HepG2 (cell line): ENCODE measurements around the gene GRB7. TPM values are rescaled to one million over a fixed set of nuclear protein-coding genes. Genes with fewer than 3 reads are reported as not detected.
"Not testable (repeated sequence)": the region's sequence is repeated elsewhere in the genome, so short reads cannot be mapped to it uniquely, and the experiment has no call there.

Experiments used
- ATAC-seq: fragments of 200-7000 bp; cut with Tn5 transposase; 3 replicates; pipeline ENCODE4 v1.9.1; 2020; ENCODE audit warnings: mild to moderate bottlenecking, moderate library complexity
- BruUV-seq: library from RNA; stranded (reverse); fragments of 400-500 nt; replicated peaks from 2 replicates; lab custom pipeline; 2021; lab: Mats Ljungman, UMichigan
- CTCF ChIA-PET: fragments of 300-600 bp; formaldehyde crosslinking; extraction: SDS; loops from one replicate; lab custom pipeline; 2021; ENCODE audit warnings: low total read pairs, inconsistent platforms, low intra/inter-chr PET ratio; lab: Yijun Ruan, JAX
- POLR2A ChIA-PET: fragments of 350-600 bp; sonication (Branson Sonifier 250); formaldehyde crosslinking; loops from one replicate; lab custom pipeline; 2020; ENCODE audit warnings: antibody characterized with exemption, inconsistent platforms; lab: Yijun Ruan, JAX
- DNase-seq: peaks from one replicate; pipeline ENCODE4 v3.0.0-alpha.2; 2015; ENCODE audit warnings: low spot score
- FAIRE-seq: peaks from 3 replicates; lab custom pipeline; 2011; peaks lifted over from hg19 to GRCh38; lab: Jason Lieb, UNC
- H2AFZ ChIP-seq: one replicate; pipeline ENCODE4 v1.6.1; 2011; ENCODE audit warnings: low read length, inconsistent platforms
- H3K27ac ChIP-seq: fragments of 300-600 bp; 3 replicates; pipeline ENCODE4 v1.8.0; 2011; ENCODE audit warnings: mixed run types, mild to moderate bottlenecking, mixed read lengths, low read length, inconsistent platforms; ENCODE audit not compliant: insufficient read depth; ENCODE audit errors: extremely low read length
- H3K27me3 ChIP-seq, 2 experiments: fragments of 200-600 bp in 1 of 2; 2 replicates in 1 of 2; 3 replicates in 1 of 2; pipeline versions ENCODE4 v1.6.0 to v1.8.0; 2011; ENCODE audit warnings: low read length in 2 of 2, mild to moderate bottlenecking in 2 of 2, moderate library complexity in 2 of 2, inconsistent platforms in 1 of 2; ENCODE audit not compliant: insufficient read depth in 2 of 2, control insufficient read depth in 1 of 2
- H3K36me3 ChIP-seq, 2 experiments: fragments of 200-600 bp in 1 of 2; replicated peaks in 1 of 2; 2 replicates in 1 of 2; 3 replicates in 1 of 2; pipeline versions ENCODE4 v1.5.1 to v1.8.0; 2011; ENCODE audit warnings: low read length in 2 of 2, inconsistent platforms in 1 of 2; ENCODE audit not compliant: insufficient read depth in 2 of 2, control insufficient read depth in 1 of 2
- H3K4me1 ChIP-seq: 2 replicates; pipeline ENCODE4 v1.5.1; 2012; ENCODE audit warnings: low read length, inconsistent platforms; ENCODE audit not compliant: insufficient read depth
- H3K4me2 ChIP-seq: 2 replicates; pipeline ENCODE4 v1.6.0; 2011; ENCODE audit warnings: low read depth, low read length, inconsistent platforms
- H3K4me3 ChIP-seq, 3 experiments: fragments of 200-600 bp in 1 of 3; sonication (generic), shearing (Covaris generic) in 1 of 3; replicated peaks in 1 of 3; 2 replicates each; pipeline ENCODE4 v1.5.1; 2011 to 2016; ENCODE audit warnings: low read length in 3 of 3, inconsistent platforms in 2 of 3, low read depth in 2 of 3, mild to moderate bottlenecking in 2 of 3, control low read depth in 1 of 3, mixed read lengths in 1 of 3; ENCODE audit not compliant: insufficient read depth in 1 of 3
- H3K79me2 ChIP-seq: one replicate; pipeline ENCODE4 v1.6.1; 2011; ENCODE audit warnings: low read length, inconsistent platforms; ENCODE audit not compliant: insufficient read depth
- H3K9ac ChIP-seq: 2 replicates; pipeline ENCODE4 v1.6.0; 2011; ENCODE audit warnings: mild to moderate bottlenecking, low read depth, low read length, inconsistent platforms; ENCODE audit not compliant: insufficient read depth
- H3K9me3 ChIP-seq: 2 replicates; pipeline ENCODE4 v1.5.1; 2012; ENCODE audit warnings: mild to moderate bottlenecking, low read length
- H4K20me1 ChIP-seq: 2 replicates; pipeline ENCODE4 v1.6.0; 2011; ENCODE audit warnings: inconsistent platforms, mild to moderate bottlenecking, low read length, moderate library complexity; ENCODE audit not compliant: insufficient read depth
- AGO2 ChIP-seq: fragments of 200-400 bp; formaldehyde crosslinking; optimal IDR thresholded peaks from 2 replicates; pipeline ENCODE3; 2017; ENCODE audit warnings: mild to moderate bottlenecking, low read depth, low read length, moderate library complexity
- HNRNPL ChIP-seq: fragments of 200-400 bp; formaldehyde crosslinking; IDR thresholded peaks from 2 replicates; pipeline ENCODE4 v1.6.1; 2017; ENCODE audit warnings: mild to moderate bottlenecking, low read depth, low read length
- ONECUT2 ChIP-seq: sonication (generic); formaldehyde crosslinking; IDR thresholded peaks from 2 replicates; pipeline ENCODE4 v1.4.0; 2020; ENCODE audit warnings: missing genetic modification reagents
- POLR2A ChIP-seq, 2 experiments: IDR thresholded peaks; 2 replicates each; pipeline ENCODE4 v1.6.1; 2011; ENCODE audit warnings: low read depth in 2 of 2, low read length in 2 of 2, mild to moderate bottlenecking in 1 of 2, moderate library complexity in 1 of 2; ENCODE audit not compliant: insufficient read depth in 1 of 2
- RBM22 ChIP-seq: fragments of 200-400 bp; formaldehyde crosslinking; optimal IDR thresholded peaks from 2 replicates; pipeline ENCODE3; 2017; ENCODE audit warnings: mild to moderate bottlenecking, low read length, moderate library complexity
- ZNF629 ChIP-seq: sonication (generic); formaldehyde crosslinking; conservative IDR thresholded peaks from 2 replicates; pipeline ENCODE4 v1.5.0; 2020; ENCODE audit warnings: missing genetic modification reagents
- WGBS: methylation state at CpG from one replicate; pipeline ENCODE4 v1.1.6; 2017; ENCODE audit warnings: low lambda C conversion rate; 5-methylcytosine and 5-hydroxymethylcytosine counted together
- in situ Hi-C: cut with HindIII; loops from 2 replicates; pipeline ENCODE4 v1.10.0; 2017; ENCODE audit warnings: low pct_unique_long_range_greater_than_20kb; ENCODE audit not compliant: extremely low pct_ligation_motif_present
- intact Hi-C: fragments of 100-400 bp; cut with micrococcal nuclease; formaldehyde crosslinking; loops from one replicate; pipeline ENCODE4 v1.10.0; 2022; ENCODE audit not compliant: unreplicated experiment
- polyA plus RNA-seq, 8 experiments: library from polyadenylated mRNA; depleted of rRNA in 3 of 8; stranded (reverse) in 7 of 8; unstranded in 1 of 8; fragments of >200 nt; fragmentation: Illumina TruSeq in 4 of 8; extraction: Trizol in 4 of 8; gene quantifications; 2 replicates each; pipeline versions ENCODE4 v1.2.1 to v1.2.3, GENCODE V29; 2011 to 2016; ENCODE audit warnings: low read depth in 4 of 8, missing spikeins in 1 of 8, mixed read lengths in 1 of 8; ENCODE audit not compliant: insufficient read depth in 1 of 8
- total RNA-seq, 5 experiments: library from RNA; depleted of rRNA; stranded (reverse); fragments of >200 nt; fragmentation: Illumina TruSeq; extraction: Trizol; gene quantifications; 2 replicates each; pipeline ENCODE4 v1.2.3, GENCODE V29; 2016; ENCODE audit warnings: low read depth in 1 of 5
- TF ChIP-seq, protein P1 (sequence below): IDR thresholded peaks from 2 replicates; pipeline ENCODE4 v1.6.1; 2016; ENCODE audit warnings: low read depth, missing genetic modification reagents, missing compliant biosample characterization
- TF ChIP-seq, protein P2 (sequence below): IDR thresholded peaks from 2 replicates; pipeline ENCODE4 v1.6.1; 2016; ENCODE audit warnings: low read depth, borderline replicate concordance

Gene GRB7
- total and polyA plus RNA-seq, 2 of the 13 experiments (the other 11 are each of a cell fraction or from before 2014, with no cell fraction given), result 60.2 to 77.7 TPM

DNA sequence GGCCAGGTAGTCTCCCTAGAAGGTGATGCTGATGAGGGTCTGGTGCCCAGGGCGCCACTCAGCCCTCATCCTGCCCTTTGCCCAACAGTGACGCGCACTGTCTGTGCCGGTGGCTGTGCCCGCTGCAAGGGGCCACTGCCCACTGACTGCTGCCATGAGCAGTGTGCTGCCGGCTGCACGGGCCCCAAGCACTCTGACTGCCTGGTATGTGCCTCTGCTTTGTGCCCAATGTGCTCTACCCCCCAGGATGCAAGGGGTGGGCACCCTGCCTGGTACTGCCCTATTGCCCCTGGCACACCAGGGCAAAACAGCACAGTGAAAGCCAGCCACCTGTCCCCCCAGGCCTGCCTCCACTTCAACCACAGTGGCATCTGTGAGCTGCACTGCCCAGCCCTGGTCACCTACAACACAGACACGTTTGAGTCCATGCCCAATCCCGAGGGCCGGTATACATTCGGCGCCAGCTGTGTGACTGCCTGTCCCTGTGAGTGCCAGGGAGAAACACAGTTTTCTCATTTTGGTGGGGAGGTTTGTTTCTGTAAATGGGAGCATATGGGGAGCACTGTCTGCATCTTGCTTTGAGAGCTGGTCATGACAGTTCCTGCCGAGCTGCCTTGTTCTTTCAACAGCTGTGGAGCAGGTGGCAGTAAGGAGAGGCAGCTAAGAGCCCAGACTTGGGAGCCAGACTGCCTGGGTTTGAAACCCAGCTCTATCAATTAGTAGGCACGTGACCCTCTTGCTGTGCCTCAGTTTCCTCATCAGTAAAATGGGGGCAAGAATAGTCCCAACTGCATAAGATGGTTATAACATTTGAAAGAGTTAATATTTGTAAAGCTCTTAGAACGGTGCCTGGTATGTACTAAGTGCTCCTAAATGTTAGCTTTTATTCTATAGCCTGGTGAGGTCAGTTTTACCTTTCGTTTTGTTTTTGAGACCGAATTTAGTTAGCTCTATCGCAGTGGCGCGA lies 27.5 kb upstream of the GRB7 start:
- POLR2A ChIA-PET, result interaction anchor here (1.1 to 1.7 kb wide), 3 partner anchors 15 to 19 kb away, joined by 3 to 8 read pairs (median 3); no protein-coding TSS in a partner anchor
- H3K9ac ChIP-seq, result no peak overlapping the region
- WGBS, result 97% methylated on average over 18 of the region's 20 CpGs
- intact Hi-C loops, result no loop called here
- FAIRE-seq (no peak), ATAC-seq (no peak), DNase-seq (no peak)
- H3K4me1 ChIP-seq, result peaks cover 7% of the 10 kb centered on the region
- no TSS peak for BruUV-seq
- in situ Hi-C loops, result no loop called here
- CTCF ChIA-PET, result no interaction called here
- H3K9me3 ChIP-seq, result no peaks in the 10 kb centered on the region
- TF ChIP-seq, protein P1, sequence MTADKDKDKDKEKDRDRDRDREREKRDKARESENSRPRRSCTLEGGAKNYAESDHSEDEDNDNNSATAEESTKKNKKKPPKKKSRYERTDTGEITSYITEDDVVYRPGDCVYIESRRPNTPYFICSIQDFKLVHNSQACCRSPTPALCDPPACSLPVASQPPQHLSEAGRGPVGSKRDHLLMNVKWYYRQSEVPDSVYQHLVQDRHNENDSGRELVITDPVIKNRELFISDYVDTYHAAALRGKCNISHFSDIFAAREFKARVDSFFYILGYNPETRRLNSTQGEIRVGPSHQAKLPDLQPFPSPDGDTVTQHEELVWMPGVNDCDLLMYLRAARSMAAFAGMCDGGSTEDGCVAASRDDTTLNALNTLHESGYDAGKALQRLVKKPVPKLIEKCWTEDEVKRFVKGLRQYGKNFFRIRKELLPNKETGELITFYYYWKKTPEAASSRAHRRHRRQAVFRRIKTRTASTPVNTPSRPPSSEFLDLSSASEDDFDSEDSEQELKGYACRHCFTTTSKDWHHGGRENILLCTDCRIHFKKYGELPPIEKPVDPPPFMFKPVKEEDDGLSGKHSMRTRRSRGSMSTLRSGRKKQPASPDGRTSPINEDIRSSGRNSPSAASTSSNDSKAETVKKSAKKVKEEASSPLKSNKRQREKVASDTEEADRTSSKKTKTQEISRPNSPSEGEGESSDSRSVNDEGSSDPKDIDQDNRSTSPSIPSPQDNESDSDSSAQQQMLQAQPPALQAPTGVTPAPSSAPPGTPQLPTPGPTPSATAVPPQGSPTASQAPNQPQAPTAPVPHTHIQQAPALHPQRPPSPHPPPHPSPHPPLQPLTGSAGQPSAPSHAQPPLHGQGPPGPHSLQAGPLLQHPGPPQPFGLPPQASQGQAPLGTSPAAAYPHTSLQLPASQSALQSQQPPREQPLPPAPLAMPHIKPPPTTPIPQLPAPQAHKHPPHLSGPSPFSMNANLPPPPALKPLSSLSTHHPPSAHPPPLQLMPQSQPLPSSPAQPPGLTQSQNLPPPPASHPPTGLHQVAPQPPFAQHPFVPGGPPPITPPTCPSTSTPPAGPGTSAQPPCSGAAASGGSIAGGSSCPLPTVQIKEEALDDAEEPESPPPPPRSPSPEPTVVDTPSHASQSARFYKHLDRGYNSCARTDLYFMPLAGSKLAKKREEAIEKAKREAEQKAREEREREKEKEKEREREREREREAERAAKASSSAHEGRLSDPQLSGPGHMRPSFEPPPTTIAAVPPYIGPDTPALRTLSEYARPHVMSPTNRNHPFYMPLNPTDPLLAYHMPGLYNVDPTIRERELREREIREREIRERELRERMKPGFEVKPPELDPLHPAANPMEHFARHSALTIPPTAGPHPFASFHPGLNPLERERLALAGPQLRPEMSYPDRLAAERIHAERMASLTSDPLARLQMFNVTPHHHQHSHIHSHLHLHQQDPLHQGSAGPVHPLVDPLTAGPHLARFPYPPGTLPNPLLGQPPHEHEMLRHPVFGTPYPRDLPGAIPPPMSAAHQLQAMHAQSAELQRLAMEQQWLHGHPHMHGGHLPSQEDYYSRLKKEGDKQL (CRISPR knock-in tag), result no peak
- TF ChIP-seq ZNF629 (CRISPR knock-in tag), result peak; percentile 81
- no peak for TF ChIP-seq ONECUT2
- peak; percentile 23 for TF ChIP-seq RBM22
- peak; percentile 28 for TF ChIP-seq AGO2
- peak; percentile 86 for TF ChIP-seq HNRNPL
- TF ChIP-seq, protein P2, sequence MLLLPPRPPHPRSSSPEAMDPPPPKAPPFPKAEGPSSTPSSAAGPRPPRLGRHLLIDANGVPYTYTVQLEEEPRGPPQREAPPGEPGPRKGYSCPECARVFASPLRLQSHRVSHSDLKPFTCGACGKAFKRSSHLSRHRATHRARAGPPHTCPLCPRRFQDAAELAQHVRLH (CRISPR knock-in tag), result no peak
- 0 out of 4 replicates have a peak, but pooled peaks of 1 of the 2 experiments have one; percentile 28 for TF ChIP-seq POLR2A (IDR thresholded peaks at IDR 0.05; ENCODE audit: insufficient read depth in 1 of 2, low read depth in 2 of 2, low read length in 2 of 2)
- no peak overlapping the region for H3K4me2 ChIP-seq
- peaks cover 8% of the 10 kb centered on the region; the same call in 1 of the 2 replicates for H4K20me1 ChIP-seq
- H3K27ac ChIP-seq, result no peak overlapping the region
- no peak overlapping the region for H3K4me3 ChIP-seq
- H3K36me3 ChIP-seq, result peaks cover 47 to 82% of the 10 kb centered on the region in 2 experiments
- H3K79me2 ChIP-seq, result peaks cover 4% of the 10 kb centered on the region
- H2AFZ ChIP-seq, result no peak overlapping the region
- H3K27me3 ChIP-seq, result no peaks in the 10 kb centered on the region

DNA sequence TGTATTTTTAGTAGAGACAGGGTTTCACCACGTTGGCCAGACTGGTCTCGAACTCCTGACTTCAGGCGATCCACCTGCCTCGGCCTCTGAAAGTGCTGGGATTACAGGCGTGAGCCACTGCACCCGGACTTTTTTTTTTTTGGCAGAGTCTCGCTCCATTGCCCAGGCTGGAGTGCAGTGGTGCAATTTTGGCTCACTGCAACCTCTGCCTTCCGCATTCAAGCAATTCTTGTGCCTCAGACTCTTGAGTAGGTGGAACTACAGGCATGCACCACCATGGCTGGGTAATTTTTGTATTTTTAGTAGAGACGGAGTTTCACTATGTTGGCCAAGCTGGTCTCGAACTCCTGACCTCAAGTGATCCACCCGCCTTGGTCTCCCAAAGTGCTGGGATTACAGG lies 26.7 kb upstream of the GRB7 start:
- H3K9me3 ChIP-seq, BruUV-seq, FAIRE-seq, H3K27ac ChIP-seq, in situ Hi-C loops, H3K79me2 ChIP-seq, H3K4me2 ChIP-seq, intact Hi-C loops, H2AFZ ChIP-seq, H3K9ac ChIP-seq, CTCF ChIA-PET, DNase-seq, H3K4me3 ChIP-seq, H4K20me1 ChIP-seq, ATAC-seq, H3K27me3 ChIP-seq, H3K4me1 ChIP-seq: not testable (repeated sequence)
- 97% methylated on average over 11 of the region's 11 CpGs for WGBS
- peaks cover 55 to 88% of the 10 kb centered on the region in 2 experiments for H3K36me3 ChIP-seq
- POLR2A ChIA-PET, result interaction anchor here (1.1 to 1.7 kb wide), 3 partner anchors 15 to 18 kb away, joined by 3 to 8 read pairs (median 3); no protein-coding TSS in a partner anchor
